Epithelial cell of esophagus (primary cell): Measurements from ENCODE around the gene CAPZB.

Experiments
- DNase-seq: peaks from one replicate; pipeline ENCODE4 v3.0.0; 2010; ENCODE audit warnings: low read depth
- H3K4me3 ChIP-seq: 2 replicates; pipeline ENCODE4 v1.5.1; 2011; ENCODE audit warnings: mild to moderate bottlenecking, low read length, control low read depth
- TF ChIP-seq, protein P1 (sequence below): IDR thresholded peaks from 2 replicates; pipeline ENCODE4 v1.5.1; 2011; ENCODE audit warnings: low read depth, mild to moderate bottlenecking, low read length, control low read depth, inconsistent platforms; ENCODE audit not compliant: insufficient read depth; ENCODE audit errors: missing control alignments

The CAPZB gene

DNA sequence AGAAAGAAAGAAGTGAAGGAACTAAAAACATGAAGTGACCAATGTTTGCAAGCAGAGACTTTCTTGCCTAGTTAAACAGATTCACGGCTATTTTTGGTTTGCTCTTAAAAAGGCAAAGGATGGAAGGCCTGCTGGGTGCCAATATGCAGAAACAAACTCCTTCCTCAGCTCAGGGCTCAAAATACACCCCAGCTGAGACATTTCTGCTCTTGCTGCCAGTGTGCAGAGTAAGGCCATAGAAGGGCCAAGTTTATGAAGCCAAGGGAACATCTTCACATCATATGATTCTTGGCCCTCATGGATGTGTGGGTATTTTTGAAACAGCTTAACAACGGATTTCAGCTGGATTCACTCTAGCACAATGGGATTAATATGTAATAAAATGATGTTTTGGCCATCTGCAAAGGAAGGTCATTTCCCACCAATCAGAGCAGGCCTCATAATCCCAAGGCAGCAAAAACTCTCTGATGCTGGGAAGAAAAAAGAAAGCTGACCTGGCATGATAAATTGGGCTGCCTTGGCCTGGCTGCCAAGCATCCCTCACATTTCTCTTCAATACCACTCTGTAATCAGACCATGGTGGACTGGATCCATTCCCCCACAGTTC, 70.7 kb downstream of the CAPZB start:
- no peak for DNase-seq
- H3K4me3 ChIP-seq: no peak overlapping the region
- TF ChIP-seq, protein P1, sequence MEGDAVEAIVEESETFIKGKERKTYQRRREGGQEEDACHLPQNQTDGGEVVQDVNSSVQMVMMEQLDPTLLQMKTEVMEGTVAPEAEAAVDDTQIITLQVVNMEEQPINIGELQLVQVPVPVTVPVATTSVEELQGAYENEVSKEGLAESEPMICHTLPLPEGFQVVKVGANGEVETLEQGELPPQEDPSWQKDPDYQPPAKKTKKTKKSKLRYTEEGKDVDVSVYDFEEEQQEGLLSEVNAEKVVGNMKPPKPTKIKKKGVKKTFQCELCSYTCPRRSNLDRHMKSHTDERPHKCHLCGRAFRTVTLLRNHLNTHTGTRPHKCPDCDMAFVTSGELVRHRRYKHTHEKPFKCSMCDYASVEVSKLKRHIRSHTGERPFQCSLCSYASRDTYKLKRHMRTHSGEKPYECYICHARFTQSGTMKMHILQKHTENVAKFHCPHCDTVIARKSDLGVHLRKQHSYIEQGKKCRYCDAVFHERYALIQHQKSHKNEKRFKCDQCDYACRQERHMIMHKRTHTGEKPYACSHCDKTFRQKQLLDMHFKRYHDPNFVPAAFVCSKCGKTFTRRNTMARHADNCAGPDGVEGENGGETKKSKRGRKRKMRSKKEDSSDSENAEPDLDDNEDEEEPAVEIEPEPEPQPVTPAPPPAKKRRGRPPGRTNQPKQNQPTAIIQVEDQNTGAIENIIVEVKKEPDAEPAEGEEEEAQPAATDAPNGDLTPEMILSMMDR: no peak

DNA sequence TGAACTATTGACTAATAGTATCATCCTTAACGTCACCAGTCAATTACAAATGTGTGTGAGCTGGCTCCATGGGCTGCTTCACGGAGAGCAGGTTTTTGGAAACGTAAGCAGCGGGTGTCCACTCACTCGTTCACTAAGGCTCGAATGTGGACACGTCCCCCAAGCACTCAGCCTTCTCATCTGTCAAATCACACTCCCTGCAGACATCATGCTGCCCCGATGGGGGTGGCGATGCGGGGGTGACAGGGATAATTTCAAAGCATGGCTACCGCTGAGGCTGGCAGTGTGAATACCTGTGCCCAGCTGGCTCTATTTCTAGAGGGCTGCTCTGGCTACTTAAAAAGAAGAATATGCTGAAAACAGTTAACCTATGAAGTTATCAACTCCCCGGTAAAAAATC, 71.3 kb downstream of the CAPZB start:
- TF ChIP-seq, protein P1: no peak
- no peak for DNase-seq
- no peak overlapping the region for H3K4me3 ChIP-seq

DNA sequence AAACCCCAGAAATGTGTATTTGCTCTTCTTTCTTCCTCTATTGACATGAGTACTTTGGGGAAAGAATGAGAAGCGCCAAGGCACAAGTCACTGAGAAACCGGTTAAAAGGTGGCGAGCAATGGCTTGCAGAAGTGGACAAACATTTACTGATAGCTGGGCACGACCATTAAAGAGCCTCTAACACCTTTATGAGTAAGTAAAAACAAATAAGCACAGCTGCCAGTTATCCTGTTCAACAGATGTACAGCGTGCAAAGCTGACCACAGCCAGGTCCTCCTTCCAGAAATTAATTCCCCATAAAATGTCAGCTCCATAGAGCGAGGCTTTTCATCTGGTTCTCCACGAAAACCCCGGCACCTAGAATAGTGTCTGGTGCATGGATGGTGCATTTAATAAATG, 72.7 kb downstream of the CAPZB start:
- TF ChIP-seq, protein P1: no peak

DNA sequence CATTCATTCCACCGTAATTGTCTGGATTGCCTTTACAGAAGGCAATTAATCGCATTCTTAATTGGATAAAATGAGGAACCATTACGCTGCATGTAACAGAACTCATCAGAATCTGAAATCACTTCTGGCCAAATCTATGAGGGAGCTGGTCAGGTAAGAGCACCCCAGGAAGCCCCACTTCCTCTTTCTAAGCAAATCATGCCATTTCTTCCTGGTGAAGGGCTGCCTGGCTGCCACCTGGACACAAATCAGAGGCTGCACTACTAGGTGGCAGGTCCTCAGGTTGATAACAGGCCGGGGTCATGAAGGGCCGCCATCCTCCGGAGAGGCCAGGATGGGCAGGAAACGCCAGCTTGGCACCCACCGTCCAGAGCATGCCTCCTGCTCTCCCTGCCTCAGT, 73.7 kb downstream of the CAPZB start:
- no peak overlapping the region for H3K4me3 ChIP-seq
- TF ChIP-seq, protein P1: no peak

More for the DNA sequence above, 72.7 kb downstream of the CAPZB start:
- no peak overlapping the region for H3K4me3 ChIP-seq
- DNase-seq: no peak

DNA sequence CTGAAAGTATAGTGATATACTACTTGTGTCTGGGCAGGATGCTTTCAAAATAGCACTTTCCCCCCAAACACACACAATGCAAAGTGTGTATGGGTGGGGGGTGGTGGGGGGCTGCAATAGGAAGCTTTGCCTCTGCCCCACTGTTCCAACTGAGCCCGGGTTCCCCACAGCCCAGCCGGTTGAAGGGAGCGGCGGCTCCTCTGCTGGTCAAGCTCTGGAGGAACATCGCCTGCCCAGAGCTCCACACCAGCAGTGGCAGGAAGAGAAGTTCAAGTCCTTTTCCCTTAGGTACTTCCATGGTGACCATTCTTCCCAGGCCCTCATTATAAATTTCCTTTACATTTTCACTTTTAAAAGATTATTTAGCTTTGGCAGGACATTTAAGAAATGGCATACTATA, 74.9 kb downstream of the CAPZB start:
- no peak for DNase-seq
- TF ChIP-seq, protein P1: no peak

More for the DNA sequence above, 73.7 kb downstream of the CAPZB start:
- DNase-seq: no peak

DNA sequence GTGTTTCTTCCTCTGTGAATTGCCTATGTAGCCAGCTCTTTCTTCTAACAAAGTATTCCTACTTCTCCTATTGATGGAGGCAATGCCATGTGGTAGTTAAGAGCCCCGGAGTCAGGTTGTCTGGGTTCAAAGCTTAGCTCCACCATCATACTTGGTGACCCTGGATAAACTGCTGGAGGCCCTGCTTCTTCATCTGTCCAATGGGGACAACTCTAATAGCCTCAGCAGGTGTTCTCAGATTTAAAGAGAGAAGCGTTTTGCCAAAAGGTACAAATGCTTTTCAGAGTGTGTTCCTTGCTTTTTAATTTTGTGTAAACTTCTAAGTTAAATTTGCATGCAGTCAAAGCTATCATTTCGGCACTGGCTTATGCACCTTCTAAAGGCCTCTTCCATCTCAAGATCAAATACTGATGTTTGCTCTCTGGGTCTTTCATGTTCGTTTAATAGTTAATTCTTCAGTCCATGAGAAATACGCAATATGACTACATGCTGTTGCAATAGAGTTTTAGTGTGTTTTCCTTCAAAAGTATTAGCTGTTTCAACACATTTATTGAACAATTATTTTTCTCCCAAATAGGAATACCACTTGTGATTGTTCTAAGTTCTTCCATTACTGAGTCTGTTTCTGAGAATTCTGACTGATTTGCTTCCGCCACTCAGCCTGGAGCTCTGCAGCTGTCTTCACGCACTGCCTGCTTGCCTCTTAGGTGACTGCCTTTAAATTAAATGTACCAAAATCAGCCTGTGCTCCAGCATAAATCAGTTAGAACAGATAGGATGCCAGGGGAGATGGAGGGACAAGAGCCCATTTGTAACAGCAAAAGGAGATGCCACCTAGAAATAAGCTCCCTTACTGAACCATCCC, 75.6 kb downstream of the CAPZB start:
- TF ChIP-seq, protein P1: no peak
- DNase-seq: no peak
- H3K4me3 ChIP-seq: no peak overlapping the region

More for the DNA sequence above, 74.9 kb downstream of the CAPZB start:
- H3K4me3 ChIP-seq: no peak overlapping the region
